HG03460 (cell line): Measurements from ENCODE around the gene PTGDS.

ENCODE experiments used
- ATAC-seq: cut with Tn5 transposase; IDR thresholded peaks from one replicate; pipeline ENCODE4 v1.9.1; 2021; ENCODE audit not compliant: unreplicated experiment

The PTGDS gene

GRCh38 chr9:137020771-137021567, 43.7 kb downstream of the PTGDS start:
- ATAC-seq: no peak

GRCh38 chr9:137021568-137021978, 44.3 kb downstream of the PTGDS start:
- ATAC-seq: no peak

- ATAC-seq: no peak
Observed at GRCh38 chr9:137021979-137022661, 44.8 kb downstream of the PTGDS start.

GRCh38 chr9:137022662-137023008, 45.3 kb downstream of the PTGDS start:
- ATAC-seq: no peak

GRCh38 chr9:137023157-137023556, 45.9 kb downstream of the PTGDS start:
- ATAC-seq: no peak

GRCh38 chr9:137023583-137023991, 46.3 kb downstream of the PTGDS start:
- ATAC-seq: no peak

GRCh38 chr9:137025517-137025966, 48.2 kb downstream of the PTGDS start:
- no peak for ATAC-seq

- ATAC-seq: no peak
Observed at GRCh38 chr9:137026384-137026783, 49.1 kb downstream of the PTGDS start.

- no peak for ATAC-seq
Observed at GRCh38 chr9:137026828-137027227, 49.5 kb downstream of the PTGDS start.

- no peak for ATAC-seq
Observed at GRCh38 chr9:137027369-137028262, 50.3 kb downstream of the PTGDS start, which contains the start of gene ABCA2. Gene ABCA2, minus strand, starts transcription at chr9:137028237. Its CDS starts 97 bp downstream, at chr9:137028140.

GRCh38 chr9:137028263-137029057, 51.2 kb downstream of the PTGDS start:
- ATAC-seq: no peak

- no peak for ATAC-seq
Observed at GRCh38 chr9:137029058-137029936, 52.0 kb downstream of the PTGDS start.

GRCh38 chr9:137030006-137030405, 52.7 kb downstream of the PTGDS start:
- ATAC-seq: no peak

- ATAC-seq: no peak
Observed at GRCh38 chr9:137030538-137031527, 53.5 kb downstream of the PTGDS start.
